ENCODE data around the gene SKOR2. TPM values are rescaled to one million over a fixed set of nuclear protein-coding genes. Genes with fewer than 3 reads are reported as not detected.
"Not testable (repeated sequence)": the region's sequence is repeated elsewhere in the genome, so short reads cannot be mapped to it uniquely, and the experiment has no call there.

SKOR2 gene
- total RNA-seq, 2 donors from 2014 or later = not detected

- no peak for ATAC-seq
- Histone ChIP-seq H3K36me3 (replicated peaks in 1 of 2; ENCODE audit: insufficient read depth in 1 of 2, low read depth in 2 of 2) (no peaks in the 10 kb centered on the region), H3K4me3 (no peak overlapping the region), H3K27me3 (no peaks in the 10 kb centered on the region), H3K4me1 (no peaks in the 10 kb centered on the region), H3K27ac (no peak overlapping the region), H3K9me3 (no peaks in the 10 kb centered on the region)
- no peak for DNase-seq
- TF ChIP-seq, protein P1, sequence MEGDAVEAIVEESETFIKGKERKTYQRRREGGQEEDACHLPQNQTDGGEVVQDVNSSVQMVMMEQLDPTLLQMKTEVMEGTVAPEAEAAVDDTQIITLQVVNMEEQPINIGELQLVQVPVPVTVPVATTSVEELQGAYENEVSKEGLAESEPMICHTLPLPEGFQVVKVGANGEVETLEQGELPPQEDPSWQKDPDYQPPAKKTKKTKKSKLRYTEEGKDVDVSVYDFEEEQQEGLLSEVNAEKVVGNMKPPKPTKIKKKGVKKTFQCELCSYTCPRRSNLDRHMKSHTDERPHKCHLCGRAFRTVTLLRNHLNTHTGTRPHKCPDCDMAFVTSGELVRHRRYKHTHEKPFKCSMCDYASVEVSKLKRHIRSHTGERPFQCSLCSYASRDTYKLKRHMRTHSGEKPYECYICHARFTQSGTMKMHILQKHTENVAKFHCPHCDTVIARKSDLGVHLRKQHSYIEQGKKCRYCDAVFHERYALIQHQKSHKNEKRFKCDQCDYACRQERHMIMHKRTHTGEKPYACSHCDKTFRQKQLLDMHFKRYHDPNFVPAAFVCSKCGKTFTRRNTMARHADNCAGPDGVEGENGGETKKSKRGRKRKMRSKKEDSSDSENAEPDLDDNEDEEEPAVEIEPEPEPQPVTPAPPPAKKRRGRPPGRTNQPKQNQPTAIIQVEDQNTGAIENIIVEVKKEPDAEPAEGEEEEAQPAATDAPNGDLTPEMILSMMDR (IDR thresholded peaks at IDR 0.05) = no peak
- no peak for TF ChIP-seq POLR2A (IDR thresholded peaks at IDR 0.05)
- intact Hi-C loops (cut with DNase I) = loop anchor here (5.0 kb wide), 1 partner anchor 105 kb away; no protein-coding TSS in a partner anchor
- 33 to 34% methylated on average over 2 of the region's 2 CpGs for WGBS, 2 donors
These were observed 44.4 kb downstream of the SKOR2 start for GRCh38 chr18:47206945-47207637.

DNA sequence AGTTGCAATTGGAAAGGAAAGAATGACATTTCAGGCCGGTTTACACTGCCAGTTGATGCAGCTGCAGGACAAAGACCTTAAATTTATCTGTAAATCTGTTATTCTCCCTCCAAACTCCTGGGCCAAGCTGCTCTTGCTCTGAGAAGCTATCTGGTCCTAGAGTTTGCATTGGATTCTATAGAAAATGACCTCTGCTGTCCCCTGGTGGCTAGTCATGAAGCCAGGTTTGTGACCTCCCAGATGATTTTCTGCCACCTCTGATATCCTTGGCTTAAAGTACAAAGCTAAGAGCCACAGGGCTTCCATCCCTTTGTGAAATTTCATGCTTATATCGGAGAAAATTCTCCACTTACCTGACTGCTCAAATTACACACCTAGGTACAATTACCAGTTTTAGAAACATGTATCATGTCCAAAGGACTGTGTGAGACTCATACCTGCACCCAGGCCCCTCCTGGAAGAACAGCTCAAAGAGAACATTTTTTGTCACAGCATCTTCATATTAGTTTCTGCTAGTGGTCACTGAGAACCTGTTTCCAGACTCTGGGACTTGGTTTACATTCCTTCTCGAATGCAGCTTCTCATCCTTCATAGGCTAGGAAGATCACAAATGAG is 46.4 kb downstream of the SKOR2 start:
- H3K27me3 ChIP-seq = no peaks in the 10 kb centered on the region
- intact Hi-C loops (cut with DNase I) = loop anchor here (5.0 kb wide), 1 partner anchor 103 kb away; no protein-coding TSS in a partner anchor
- TF ChIP-seq, protein P1 (IDR thresholded peaks at IDR 0.05) = peak; percentile 73 to 89 (median 86)
- no peak for TF ChIP-seq POLR2A (IDR thresholded peaks at IDR 0.05)
- WGBS, 2 donors = 24 to 25% methylated on average over 3 of the region's 3 CpGs
- DNase-seq (peak; percentile 42 to 62 (median 54)), ATAC-seq (peak; percentile 52)
- no peak overlapping the region for H3K4me3 ChIP-seq
- no peaks in the 10 kb centered on the region for H3K9me3 ChIP-seq
- no peak overlapping the region for H3K27ac ChIP-seq
- H3K4me1 ChIP-seq = no peaks in the 10 kb centered on the region
- H3K36me3 ChIP-seq (replicated peaks in 1 of 2; ENCODE audit: insufficient read depth in 1 of 2, low read depth in 2 of 2) = no peaks in the 10 kb centered on the region

DNA sequence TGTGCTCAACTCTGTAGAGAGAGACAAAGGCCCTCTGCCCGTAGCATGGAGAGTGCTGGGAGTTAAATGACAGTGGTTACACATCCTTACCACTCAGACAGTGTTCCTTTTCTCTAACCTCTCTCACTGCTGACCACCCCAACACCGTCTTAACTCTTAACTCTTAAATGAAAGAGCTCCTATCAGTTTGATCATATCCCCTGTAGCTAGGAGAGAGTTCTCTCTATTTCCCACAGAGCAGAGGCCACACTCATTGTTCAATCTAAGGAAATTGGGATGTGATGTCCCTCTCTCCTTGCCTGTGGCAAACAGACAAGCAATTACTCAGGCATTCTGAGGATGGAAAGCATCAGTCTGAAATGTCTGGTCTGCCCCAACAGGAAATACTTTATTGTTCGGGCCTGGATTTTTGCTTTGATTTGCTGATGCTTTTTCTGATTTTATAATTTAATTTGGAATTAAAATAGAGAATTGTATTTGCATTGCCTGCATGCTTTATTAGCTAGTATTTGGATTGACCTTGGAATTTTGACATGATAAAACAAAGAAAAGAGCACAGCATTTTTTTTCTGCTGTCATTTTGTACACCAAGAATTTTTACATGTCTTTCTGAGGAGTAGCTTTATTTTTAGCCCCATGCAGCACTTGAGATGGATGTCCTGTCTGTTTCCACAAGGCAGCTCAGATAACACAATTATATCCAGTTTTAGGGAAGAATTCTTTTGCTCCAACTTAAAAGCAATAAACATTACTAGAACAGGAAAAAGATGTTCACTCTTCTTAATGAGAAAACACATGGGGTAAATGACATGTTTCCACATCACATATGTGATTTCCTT is 47.6 kb downstream of the SKOR2 start:
- no peaks in the 10 kb centered on the region for H3K4me1 ChIP-seq
- TF ChIP-seq POLR2A (IDR thresholded peaks at IDR 0.05) = no peak
- TF ChIP-seq, protein P1 (IDR thresholded peaks at IDR 0.05) = no peak
- H3K4me3 ChIP-seq = no peak overlapping the region
- H3K27me3 ChIP-seq = no peaks in the 10 kb centered on the region
- DNase-seq (no peak), ATAC-seq (no peak)
- 41 to 45% methylated on average over 3 of the region's 3 CpGs for WGBS, 2 donors
- intact Hi-C loops (cut with DNase I) = no loop called here
- no peak overlapping the region for H3K27ac ChIP-seq
- H3K9me3 ChIP-seq = no peaks in the 10 kb centered on the region
- no peaks in the 10 kb centered on the region for H3K36me3 ChIP-seq (replicated peaks in 1 of 2; ENCODE audit: insufficient read depth in 1 of 2, low read depth in 2 of 2)

DNA sequence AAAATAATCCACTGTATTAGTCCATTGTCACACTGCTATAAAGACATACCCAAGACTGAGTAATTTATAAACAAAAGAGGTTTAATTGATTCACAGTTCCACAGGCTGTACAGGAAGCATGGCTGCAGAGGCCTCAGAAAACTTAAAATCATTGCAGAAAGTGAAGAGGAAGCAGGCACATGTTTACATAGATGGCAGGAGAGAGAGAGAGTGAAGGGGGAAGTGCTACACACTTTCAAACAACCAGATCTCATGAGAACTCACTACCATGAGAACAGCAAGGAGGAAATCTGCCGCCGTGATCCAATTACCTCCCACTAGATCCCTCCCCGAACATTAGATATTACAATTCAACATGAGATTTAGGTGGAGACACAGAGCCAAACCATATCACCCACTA is 55.5 kb downstream of the SKOR2 start:
- H3K27me3 ChIP-seq; intact Hi-C loops (cut with DNase I); DNase-seq; ATAC-seq; H3K9me3 ChIP-seq; H3K36me3 ChIP-seq (replicated peaks in 1 of 2; ENCODE audit: insufficient read depth in 1 of 2, low read depth in 2 of 2); H3K27ac ChIP-seq; H3K4me3 ChIP-seq; H3K4me1 ChIP-seq: not testable (repeated sequence)
- WGBS, 2 donors = 81 to 87% methylated on average over 3 of the region's 3 CpGs

DNA sequence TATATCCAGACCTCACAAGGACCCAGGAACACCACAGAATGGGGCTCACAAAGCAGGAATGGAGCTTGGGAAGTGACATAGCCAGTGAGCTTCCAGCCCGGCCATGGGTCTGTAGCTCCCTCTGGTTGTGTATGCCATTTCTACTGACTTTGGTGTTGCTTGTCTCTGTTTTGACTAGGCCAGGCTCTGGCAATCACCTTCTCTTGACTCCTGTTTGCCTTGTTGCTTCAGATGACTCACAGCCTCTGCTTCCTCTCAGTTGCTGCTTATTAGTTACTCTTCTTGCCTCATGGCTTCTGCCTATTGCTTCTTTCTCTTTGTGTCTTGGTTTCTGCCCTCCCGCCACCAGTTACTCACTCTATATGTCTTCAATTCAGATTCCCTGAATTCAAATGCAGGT is 59.5 kb downstream of the SKOR2 start:
- TF ChIP-seq, protein P1 (IDR thresholded peaks at IDR 0.05) = no peak
- no peak for TF ChIP-seq POLR2A (IDR thresholded peaks at IDR 0.05)
- H3K4me3 ChIP-seq = no peak overlapping the region
- intact Hi-C loops (cut with DNase I) = no loop called here
- 92 to 96% methylated on average over 2 of the region's 2 CpGs for WGBS, 2 donors
- H3K4me1 ChIP-seq = no peaks in the 10 kb centered on the region
- H3K27me3 ChIP-seq = no peaks in the 10 kb centered on the region
- no peak for DNase-seq
- no peak overlapping the region for H3K27ac ChIP-seq
- H3K9me3 ChIP-seq = no peaks in the 10 kb centered on the region
- H3K36me3 ChIP-seq (replicated peaks in 1 of 2; ENCODE audit: insufficient read depth in 1 of 2, low read depth in 2 of 2) = no peaks in the 10 kb centered on the region
- ATAC-seq = no peak
